Astrocyte (in vitro differentiated cells and primary cell): ENCODE results near the gene YOD1.

Experiments used
- EZH2 ChIP-seq: IDR thresholded peaks from 2 replicates; pipeline ENCODE4 v1.6.1; 2012; ENCODE audit warnings: mild to moderate bottlenecking, low read length, inconsistent platforms; ENCODE audit not compliant: insufficient read depth
- TF ChIP-seq, protein P1 (sequence below): IDR thresholded peaks from 2 replicates; pipeline ENCODE4 v1.5.1; 2011; ENCODE audit warnings: low read depth, mild to moderate bottlenecking, inconsistent platforms, low read length, moderate library complexity; ENCODE audit not compliant: insufficient read depth

GRCh38 chr1:207071426-207071825 lies 20.4 kb upstream of the YOD1 start:
- TF ChIP-seq, protein P1, sequence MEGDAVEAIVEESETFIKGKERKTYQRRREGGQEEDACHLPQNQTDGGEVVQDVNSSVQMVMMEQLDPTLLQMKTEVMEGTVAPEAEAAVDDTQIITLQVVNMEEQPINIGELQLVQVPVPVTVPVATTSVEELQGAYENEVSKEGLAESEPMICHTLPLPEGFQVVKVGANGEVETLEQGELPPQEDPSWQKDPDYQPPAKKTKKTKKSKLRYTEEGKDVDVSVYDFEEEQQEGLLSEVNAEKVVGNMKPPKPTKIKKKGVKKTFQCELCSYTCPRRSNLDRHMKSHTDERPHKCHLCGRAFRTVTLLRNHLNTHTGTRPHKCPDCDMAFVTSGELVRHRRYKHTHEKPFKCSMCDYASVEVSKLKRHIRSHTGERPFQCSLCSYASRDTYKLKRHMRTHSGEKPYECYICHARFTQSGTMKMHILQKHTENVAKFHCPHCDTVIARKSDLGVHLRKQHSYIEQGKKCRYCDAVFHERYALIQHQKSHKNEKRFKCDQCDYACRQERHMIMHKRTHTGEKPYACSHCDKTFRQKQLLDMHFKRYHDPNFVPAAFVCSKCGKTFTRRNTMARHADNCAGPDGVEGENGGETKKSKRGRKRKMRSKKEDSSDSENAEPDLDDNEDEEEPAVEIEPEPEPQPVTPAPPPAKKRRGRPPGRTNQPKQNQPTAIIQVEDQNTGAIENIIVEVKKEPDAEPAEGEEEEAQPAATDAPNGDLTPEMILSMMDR, result no peak
- no peak for TF ChIP-seq EZH2
